GM19023 (cell line): Measurements from ENCODE around the gene PCBP4.

Experiments
- ATAC-seq: cut with Tn5 transposase; IDR thresholded peaks from one replicate; pipeline ENCODE4 v1.9.1; 2021; ENCODE audit warnings: mild to moderate bottlenecking, moderate library complexity; ENCODE audit not compliant: unreplicated experiment

Gene PCBP4

GRCh38 chr3:51974277-51974962 lies 7.2 kb upstream of the PCBP4 start:
- no peak for ATAC-seq

- no peak for ATAC-seq
Observed at GRCh38 chr3:51971350-51971749, 4.1 kb upstream of the PCBP4 start.

DNA sequence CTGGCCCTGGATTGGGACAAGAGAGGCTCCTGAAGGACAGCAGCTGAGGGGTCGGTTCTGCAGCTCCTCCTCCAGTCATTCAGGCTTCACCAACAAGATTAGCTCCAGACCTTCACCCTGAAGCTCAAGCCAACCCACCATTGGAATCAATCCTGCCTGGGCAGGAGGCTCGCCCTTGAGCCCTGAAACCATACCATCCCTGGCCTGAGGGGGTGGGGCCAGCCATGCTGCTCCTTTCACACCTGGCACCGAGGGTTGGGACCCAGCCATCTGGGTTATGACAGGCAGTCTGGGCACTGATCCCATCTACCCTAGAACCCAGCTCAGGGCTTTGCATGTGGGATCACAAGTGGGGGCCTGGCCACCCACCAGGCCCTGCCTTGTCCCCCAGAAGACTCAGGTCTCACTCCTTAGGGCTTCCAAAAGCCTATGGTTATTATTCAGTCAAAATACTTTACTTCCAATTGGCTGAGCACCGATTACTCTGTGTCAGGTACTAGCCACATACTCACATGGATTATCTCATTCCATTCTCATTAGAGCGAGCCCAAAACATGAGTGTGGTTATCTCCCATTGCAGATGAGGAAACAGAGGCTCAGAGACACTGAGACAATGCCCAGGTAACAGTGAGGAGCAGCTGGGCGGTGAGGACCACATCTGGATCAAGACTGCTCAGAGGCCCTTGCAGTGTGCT lies 3.5 kb upstream of the PCBP4 start:
- no peak for ATAC-seq

GRCh38 chr3:51969841-51970240 lies 2.6 kb upstream of the PCBP4 start:
- no peak for ATAC-seq

DNA sequence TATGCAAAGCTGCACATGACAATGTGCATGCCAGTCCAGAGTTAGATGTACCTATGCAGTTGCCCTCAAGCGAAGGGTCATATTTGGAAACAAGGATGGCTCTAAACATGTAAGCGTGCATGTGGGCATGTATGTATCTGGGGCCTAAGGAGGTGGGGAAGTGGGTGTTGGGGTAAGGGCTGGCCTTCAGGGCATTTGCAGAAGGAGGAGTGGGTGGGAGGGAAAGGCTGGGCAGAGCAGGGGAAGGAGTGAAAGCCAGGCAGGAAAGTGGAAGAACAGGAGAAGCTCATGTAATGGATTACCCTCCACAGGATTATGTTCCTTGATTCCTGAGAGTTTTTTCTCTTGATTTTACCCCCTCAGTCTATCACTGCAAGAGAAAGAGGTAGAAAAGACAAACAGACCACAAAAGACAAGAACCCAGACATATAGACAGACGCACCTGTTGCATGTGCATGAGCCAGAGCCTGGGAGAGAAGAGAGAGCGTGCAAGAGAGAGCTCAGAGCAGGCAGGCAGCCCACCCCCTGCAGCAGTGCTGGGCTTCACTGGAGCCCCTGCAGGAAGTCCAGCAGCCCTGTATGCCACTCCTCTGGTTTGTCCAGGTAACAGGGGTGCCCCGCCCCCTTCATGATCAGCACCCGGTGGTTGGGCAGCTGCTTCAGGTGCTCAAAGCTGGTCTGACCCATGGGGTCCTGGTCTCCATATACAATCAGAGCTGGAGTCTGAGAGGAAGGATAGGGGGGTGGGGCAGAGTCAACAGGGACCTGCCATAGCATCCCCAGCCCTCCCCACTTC lies 1.8 kb upstream of the PCBP4 start:
- no peak for ATAC-seq

DNA sequence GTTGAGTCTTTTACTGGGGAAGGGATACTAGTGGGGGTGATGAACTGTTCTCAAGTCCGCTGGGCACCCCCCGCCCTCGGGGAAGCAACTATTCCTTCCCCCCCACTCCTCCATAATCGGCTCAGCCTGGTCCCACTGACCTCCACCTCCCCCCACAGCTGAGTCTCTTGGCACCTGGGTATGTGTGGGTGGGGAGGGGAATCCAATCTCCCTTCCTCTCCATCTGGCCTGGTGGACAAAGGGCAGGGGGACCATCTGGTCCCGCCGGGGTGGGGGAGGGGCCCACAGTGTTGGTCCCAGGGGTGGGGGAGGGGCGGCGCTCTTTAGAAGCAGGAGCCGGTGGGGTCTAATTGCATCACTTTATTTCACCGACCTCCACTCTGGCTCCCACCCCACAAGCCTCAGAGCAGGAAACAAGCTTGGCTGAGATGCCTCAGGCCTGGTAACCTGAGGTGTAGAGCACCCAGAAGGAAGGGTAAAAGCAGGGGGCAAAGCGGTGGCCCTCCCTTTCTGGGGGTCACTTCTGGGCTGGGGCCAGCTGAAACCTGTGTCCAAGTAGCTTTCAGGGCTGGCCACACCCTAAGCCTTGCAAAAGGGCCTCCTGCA lies 1.0 kb upstream of the PCBP4 start:
- no peak for ATAC-seq

DNA sequence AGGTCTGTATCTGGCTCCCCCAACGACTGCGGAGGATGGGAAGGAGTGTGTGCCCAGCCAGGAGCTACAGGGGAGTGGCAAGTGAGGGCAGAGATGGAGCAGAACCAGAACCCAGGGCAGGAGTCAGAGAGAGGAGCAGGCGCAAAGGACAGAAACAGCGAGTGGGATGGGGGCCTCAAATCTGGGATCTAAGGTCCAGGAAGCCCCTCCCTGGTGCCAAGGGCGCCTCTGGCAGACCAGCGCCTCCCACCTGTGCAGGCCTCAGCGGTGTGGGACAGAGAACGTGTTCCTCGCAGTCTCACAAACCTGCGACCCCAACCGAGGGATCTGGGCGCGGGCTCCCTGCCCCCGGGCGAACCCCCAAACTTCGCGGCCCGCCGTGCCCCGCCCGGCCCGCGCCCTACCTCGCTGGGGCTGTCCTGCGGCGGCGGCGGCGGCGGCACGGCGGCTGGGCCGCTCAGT lies 301 bp downstream of the PCBP4 start:
- ATAC-seq = no peak

GRCh38 chr3:51966486-51966885 lies 768 bp downstream of the PCBP4 start:
- ATAC-seq = no peak

GRCh38 chr3:51966016-51966415 lies 1.2 kb downstream of the PCBP4 start:
- ATAC-seq = no peak

DNA sequence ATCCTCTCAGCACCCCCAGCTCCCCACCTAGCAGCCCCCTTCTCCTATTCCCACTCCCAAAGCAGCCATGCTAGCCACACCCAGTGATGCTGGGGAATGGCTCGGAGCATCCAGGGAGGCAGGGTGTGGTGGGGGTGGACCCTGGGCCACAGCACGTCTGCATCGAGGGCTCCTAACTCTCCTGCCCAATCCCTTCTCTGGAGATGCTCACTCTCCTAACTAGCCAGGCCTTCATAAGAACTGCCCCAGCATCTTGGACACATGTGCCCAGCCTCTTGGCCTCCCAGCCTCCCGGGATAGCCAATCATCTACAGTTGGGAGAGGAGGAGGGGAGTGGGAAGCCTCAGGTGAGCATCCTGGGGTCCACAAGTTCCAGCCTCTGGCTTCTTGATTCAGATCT lies 2.7 kb downstream of the PCBP4 start:
- no peak for ATAC-seq

GRCh38 chr3:51963951-51964451 lies 3.3 kb downstream of the PCBP4 start:
- no peak for ATAC-seq

DNA sequence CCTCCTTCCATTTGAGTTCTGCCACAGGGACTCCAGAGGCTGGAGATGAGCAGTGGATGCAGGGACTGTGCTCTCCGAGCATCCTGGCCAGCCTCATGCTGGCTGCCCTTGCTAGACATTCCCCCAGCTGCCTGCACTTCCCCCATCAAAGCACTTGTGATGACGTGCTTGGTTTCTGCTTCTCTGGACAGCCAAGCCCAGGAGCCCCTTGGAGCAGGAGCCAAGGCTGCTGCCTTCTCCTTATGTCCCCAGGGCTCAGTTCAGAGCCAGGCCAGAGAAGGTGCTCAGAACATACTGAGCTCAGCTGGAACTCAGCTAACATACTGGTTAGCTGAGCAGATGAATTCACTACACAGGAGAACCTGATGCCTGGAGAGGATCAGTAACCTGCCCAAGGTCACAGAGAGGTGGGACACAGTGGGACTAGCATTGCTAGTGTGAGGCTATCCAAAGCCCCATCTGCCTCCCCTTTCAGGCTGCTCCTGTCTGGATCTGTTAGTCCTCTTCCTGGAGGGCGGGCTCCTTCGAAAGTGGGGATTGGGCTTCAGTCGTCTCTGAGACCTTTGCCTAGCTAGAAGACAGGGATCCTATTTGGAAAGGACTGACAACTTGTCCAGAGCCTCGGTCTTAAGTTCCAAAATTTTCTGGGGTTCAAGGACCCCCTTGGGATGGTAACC lies 4.3 kb downstream of the PCBP4 start:
- ATAC-seq = no peak

GRCh38 chr3:51961602-51962569 lies 5.4 kb downstream of the PCBP4 start:
- ATAC-seq = no peak

GRCh38 chr3:51961011-51961410 lies 6.2 kb downstream of the PCBP4 start:
- ATAC-seq = no peak

DNA sequence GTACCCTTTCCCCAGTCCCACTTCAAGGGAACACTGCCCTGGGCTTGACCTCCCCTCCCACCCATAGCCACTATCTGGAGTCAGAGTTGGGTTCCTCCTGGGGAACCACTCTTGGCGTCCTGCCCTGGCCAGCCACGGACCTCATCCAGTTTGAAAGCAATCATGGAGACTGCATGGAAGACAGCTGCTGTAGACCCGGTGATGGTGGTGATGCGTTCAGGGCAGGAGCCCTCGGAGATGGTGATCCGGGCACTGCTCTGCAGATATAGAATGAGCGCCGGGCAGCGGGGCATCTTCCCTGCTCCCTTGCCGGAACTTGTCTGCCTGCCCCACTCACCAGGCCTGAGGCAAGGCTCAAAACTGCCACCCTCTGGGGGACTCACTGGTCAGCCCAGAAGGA lies 6.9 kb downstream of the PCBP4 start:
- no peak for ATAC-seq

DNA sequence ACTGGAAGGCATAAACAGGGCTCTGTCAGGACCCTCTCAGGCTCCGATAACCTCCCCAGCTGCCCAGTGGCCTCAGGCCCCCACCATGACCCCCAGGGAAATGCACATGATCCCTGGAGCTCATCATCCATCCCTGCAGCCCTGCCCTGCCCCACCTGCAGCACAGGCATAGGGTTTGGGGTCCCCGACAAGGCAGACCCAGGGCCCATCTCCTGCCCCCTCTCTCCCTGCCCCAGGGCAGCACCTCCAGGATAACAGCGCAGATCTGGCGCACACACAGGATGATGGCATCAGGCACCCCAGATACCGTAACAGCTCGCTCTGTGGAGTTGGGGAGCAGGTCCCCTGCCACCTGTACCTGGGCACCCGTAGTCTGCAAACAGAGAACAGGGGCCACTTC lies 7.6 kb downstream of the PCBP4 start:
- ATAC-seq = no peak

DNA sequence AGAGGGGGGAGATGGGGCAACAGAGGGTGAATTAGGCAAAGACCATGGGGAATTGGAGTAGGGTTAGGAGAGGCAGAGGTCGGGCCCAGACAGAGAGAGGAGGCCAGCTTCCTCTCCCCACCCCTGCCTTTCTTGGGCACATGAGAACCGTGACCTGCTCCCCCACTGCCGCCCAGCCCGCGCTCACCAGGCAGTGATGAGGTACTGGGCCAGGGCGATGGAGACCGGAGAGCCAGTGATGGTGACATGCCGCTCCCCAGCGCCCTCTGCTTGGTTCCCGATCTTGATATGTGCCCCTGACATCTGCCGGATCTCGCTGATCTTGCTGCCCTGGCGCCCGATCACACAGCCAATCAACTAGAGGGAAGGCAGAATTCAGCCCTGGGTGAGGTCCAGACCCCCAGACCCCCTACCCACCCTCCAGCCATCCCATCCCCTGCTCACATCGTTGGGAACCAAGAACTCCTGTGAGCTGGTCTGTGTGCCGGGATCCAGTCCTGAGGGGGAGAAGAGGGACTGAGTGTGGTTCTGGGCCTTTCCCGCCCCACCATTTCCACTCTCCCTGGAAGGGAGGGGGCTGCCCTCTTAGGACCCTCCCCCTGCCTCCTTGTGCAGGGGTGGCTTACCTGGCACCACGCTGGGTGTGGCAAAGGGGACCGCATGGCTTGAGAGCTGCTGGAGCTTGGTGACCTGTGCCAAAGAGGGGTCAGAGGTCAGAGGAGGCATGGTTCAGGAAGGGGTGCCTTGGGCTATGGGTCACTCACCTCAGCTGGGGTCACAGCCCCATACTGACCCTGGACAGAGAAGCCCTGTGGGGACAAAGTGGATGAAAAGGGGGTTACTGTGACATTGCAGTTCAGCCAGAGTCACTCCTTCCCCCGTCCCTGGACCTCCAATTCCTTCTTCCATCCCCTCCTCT lies 8.4 kb downstream of the PCBP4 start:
- ATAC-seq = no peak

DNA sequence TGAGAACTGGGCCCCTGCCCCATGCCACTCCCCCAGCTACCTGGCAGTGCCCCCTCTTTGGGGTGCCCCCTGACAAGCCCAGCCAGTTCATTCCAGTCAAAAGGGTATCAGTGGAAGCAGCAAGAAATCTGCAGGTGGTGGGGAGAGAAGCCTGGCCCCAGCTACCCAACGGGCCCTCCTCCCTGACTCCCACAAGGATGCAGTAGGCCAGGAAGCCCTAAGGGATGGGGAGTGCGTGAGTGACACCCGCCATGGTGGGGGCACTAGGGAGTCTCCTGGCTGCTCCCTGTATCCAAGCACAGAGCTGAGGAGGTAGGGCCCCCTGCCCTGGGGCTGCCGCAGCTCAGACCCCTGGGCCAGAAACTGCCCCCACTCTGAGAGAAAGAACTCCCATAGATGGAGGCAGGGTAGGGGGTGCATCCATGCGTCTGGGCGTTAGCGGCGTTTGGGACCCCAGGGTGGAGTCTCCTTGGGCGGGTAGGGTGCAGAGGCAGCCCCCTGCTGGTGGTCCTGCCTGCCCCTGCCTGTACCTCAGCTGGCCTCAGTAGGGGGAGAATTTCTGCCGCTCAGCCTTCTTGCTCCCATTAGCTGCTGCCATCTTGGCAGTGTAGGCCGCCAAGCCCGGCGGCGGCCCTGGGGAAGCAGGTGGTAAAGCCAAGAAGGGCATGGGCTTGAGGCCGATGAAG lies 9.6 kb downstream of the PCBP4 start:
- no peak for ATAC-seq
